ENCODE data around the gene RANBP2.

RANBP2 gene

GRCh38 chr2:108809936-108810335 lies 90.7 kb downstream of the RANBP2 start:
- peaks cover 4% of the 10 kb centered on the region for H3K9me3 ChIP-seq (ENCODE audit: control insufficient read depth, low read length)
- peaks cover 50% of the 10 kb centered on the region for H3K36me3 ChIP-seq (ENCODE audit: control insufficient read depth, insufficient read depth, low read length)
- 92 to 98% methylated on average over 3 of the region's 3 CpGs for WGBS, 2 experiments
- no peaks in the 10 kb centered on the region for H3K27me3 ChIP-seq (ENCODE audit: control insufficient read depth, insufficient read depth, low read length, poor library complexity, severe bottlenecking)
- no peak overlapping the region for H3K4me3 ChIP-seq (ENCODE audit: insufficient read depth, low read depth, low read length)
- no peaks in the 10 kb centered on the region for H3K4me1 ChIP-seq (ENCODE audit: control insufficient read depth, insufficient read depth, low read length)
- H3K27ac ChIP-seq (ENCODE audit: insufficient read depth, low read depth, low read length, poor library complexity, severe bottlenecking), result no peak overlapping the region

- H3K9me3 ChIP-seq (ENCODE audit: control insufficient read depth, low read length), result peaks cover 4% of the 10 kb centered on the region
- WGBS, 2 experiments, result 95 to 96% methylated on average over 4 of the region's 4 CpGs
- H3K27me3 ChIP-seq (ENCODE audit: control insufficient read depth, insufficient read depth, low read length, poor library complexity, severe bottlenecking), result no peaks in the 10 kb centered on the region
- H3K4me3 ChIP-seq (ENCODE audit: insufficient read depth, low read depth, low read length), result no peak overlapping the region
- H3K4me1 ChIP-seq (ENCODE audit: control insufficient read depth, insufficient read depth, low read length), result no peaks in the 10 kb centered on the region
- peaks cover 43% of the 10 kb centered on the region for H3K36me3 ChIP-seq (ENCODE audit: control insufficient read depth, insufficient read depth, low read length)
- H3K27ac ChIP-seq (ENCODE audit: insufficient read depth, low read depth, low read length, poor library complexity, severe bottlenecking), result no peak overlapping the region
Measured at GRCh38 chr2:108810993-108811957, 92.0 kb downstream of the RANBP2 start.

DNA sequence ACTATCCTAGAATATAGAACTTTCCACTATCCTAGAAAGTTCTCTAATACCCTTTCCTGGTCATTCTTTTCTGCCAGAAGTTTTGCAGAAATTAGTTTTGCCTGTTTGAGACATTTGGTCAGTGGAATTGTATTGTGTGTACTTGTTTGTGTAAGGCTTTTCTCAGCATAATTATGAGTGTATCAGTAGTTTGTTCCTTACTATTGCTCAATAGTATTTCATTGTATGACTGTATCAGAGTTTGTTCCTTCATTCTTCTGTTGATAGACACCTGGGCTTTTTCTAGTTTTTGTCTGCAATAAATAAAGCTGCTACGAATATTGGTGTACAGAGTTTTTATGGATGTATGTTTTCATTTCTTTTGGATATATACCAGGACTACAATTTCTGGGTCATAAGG lies 94.5 kb downstream of the RANBP2 start:
- no peaks in the 10 kb centered on the region for H3K4me1 ChIP-seq (ENCODE audit: control insufficient read depth, insufficient read depth, low read length)
- H3K36me3 ChIP-seq (ENCODE audit: control insufficient read depth, insufficient read depth, low read length), result peaks cover 36% of the 10 kb centered on the region
- WGBS, 2 experiments, result 88 to 100% methylated on average over 1 of the region's 1 CpG
- no peaks in the 10 kb centered on the region for H3K27me3 ChIP-seq (ENCODE audit: control insufficient read depth, insufficient read depth, low read length, poor library complexity, severe bottlenecking)
- no peak overlapping the region for H3K27ac ChIP-seq (ENCODE audit: insufficient read depth, low read depth, low read length, poor library complexity, severe bottlenecking)
- H3K9me3 ChIP-seq (ENCODE audit: control insufficient read depth, low read length), result peaks cover 4% of the 10 kb centered on the region
- no peak overlapping the region for H3K4me3 ChIP-seq (ENCODE audit: insufficient read depth, low read depth, low read length)

GRCh38 chr2:108820482-108820881 lies 101.2 kb downstream of the RANBP2 start:
- 95 to 97% methylated on average over 2 of the region's 2 CpGs for WGBS, 2 experiments

DNA sequence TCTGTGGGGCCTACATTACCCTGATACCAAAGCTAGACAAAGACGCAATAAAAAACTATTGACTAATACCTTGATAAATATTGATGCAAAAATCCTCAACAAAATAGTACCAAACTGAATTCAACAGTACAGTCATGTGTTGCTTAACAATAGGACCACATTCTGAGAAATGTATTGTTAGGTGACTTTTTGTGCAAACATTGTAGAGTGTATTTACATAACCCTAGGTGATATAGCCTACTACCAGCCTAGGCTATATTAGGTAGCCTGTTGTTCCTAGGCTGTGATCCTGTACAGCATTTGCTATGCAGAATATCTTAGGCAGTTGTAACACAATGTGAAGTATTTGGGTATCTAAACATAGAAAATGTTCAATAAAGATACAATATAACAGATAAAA lies 104.0 kb downstream of the RANBP2 start:
- no peaks in the 10 kb centered on the region for H3K27me3 ChIP-seq (ENCODE audit: control insufficient read depth, insufficient read depth, low read length, poor library complexity, severe bottlenecking)
- no peak overlapping the region for H3K27ac ChIP-seq (ENCODE audit: insufficient read depth, low read depth, low read length, poor library complexity, severe bottlenecking)
- no peak overlapping the region for H3K4me3 ChIP-seq (ENCODE audit: insufficient read depth, low read depth, low read length)
- 93% methylated on average over 1 of the region's 1 CpG; no CpG with 5 or more reads in 1 of the 2 experiments for WGBS, 2 experiments
- no peaks in the 10 kb centered on the region for H3K4me1 ChIP-seq (ENCODE audit: control insufficient read depth, insufficient read depth, low read length)
- no peaks in the 10 kb centered on the region for H3K9me3 ChIP-seq (ENCODE audit: control insufficient read depth, low read length)
- peaks cover 22% of the 10 kb centered on the region for H3K36me3 ChIP-seq (ENCODE audit: control insufficient read depth, insufficient read depth, low read length)

More at GRCh38 chr2:108820482-108820881, 101.2 kb downstream of the RANBP2 start:
- Histone ChIP-seq H3K27me3 (ENCODE audit: control insufficient read depth, insufficient read depth, low read length, poor library complexity, severe bottlenecking) (no peaks in the 10 kb centered on the region), H3K27ac (ENCODE audit: insufficient read depth, low read depth, low read length, poor library complexity, severe bottlenecking) (no peak overlapping the region), H3K4me3 (ENCODE audit: insufficient read depth, low read depth, low read length) (no peak overlapping the region), H3K4me1 (ENCODE audit: control insufficient read depth, insufficient read depth, low read length) (no peaks in the 10 kb centered on the region), H3K36me3 (ENCODE audit: control insufficient read depth, insufficient read depth, low read length) (peaks cover 34% of the 10 kb centered on the region), H3K9me3 (ENCODE audit: control insufficient read depth, low read length) (no peaks in the 10 kb centered on the region)

DNA sequence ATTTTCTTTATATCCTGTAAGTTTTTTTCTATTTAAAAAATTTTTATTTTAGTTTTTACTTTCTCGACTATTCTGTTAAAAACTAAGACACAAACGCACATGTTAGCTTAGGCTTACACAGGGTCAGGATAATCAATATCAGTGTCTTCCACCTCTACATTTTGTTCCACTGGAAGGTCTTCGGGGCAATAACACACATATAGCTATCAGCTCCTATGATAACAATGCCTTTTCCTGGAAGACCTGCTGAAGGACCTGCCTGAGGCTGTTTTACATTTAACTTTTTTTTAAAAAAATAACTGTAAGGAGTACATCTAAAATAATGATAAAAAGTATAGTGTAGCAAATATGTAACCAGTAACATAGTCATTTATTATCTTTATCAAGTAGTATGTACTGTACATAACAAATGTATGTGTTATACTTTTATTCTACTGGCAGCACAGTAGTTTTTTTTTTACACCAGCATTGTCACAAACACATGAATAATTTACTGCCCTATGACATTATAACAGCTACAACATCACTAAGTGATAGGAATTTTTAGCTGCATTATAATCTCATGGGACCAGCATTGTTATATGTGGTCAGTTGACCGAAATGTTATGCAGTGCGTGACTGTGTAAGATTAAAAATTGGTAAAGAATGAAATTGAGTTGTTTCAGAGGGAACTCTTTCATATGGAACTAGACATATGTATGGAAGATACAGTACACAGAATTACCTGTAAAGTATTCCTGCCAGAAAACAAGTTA lies 105.2 kb downstream of the RANBP2 start:
- 93% methylated on average over 5 of the region's 5 CpGs for WGBS, 2 experiments
- H3K36me3 ChIP-seq (ENCODE audit: control insufficient read depth, insufficient read depth, low read length), result peaks cover 17% of the 10 kb centered on the region
- H3K27ac ChIP-seq (ENCODE audit: insufficient read depth, low read depth, low read length, poor library complexity, severe bottlenecking), result no peak overlapping the region
- H3K27me3 ChIP-seq (ENCODE audit: control insufficient read depth, insufficient read depth, low read length, poor library complexity, severe bottlenecking), result no peaks in the 10 kb centered on the region
- no peaks in the 10 kb centered on the region for H3K4me1 ChIP-seq (ENCODE audit: control insufficient read depth, insufficient read depth, low read length)
- no peak overlapping the region for H3K4me3 ChIP-seq (ENCODE audit: insufficient read depth, low read depth, low read length)
- H3K9me3 ChIP-seq (ENCODE audit: control insufficient read depth, low read length), result no peaks in the 10 kb centered on the region

DNA sequence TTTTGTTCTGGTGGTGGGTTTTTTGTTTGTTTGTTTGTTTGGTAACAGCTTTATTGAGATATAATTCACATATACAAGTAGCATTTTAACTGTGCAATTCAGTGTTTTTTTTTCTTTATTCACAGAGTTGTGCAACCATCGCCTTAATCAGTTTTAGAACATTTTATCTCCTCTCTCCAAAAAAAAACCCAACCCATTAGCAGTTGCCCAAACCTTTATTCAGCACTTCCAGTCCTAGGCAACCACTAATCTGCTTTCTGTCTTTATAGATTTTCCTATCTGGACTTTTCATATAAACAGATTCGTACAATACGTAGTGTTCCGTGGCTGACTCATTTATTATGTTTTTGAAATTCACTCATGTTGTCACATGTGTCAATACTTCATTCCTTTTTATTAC lies 106.0 kb downstream of the RANBP2 start:
- Histone ChIP-seq H3K27me3 (ENCODE audit: control insufficient read depth, insufficient read depth, low read length, poor library complexity, severe bottlenecking) (no peaks in the 10 kb centered on the region), H3K27ac (ENCODE audit: insufficient read depth, low read depth, low read length, poor library complexity, severe bottlenecking) (no peak overlapping the region), H3K4me3 (ENCODE audit: insufficient read depth, low read depth, low read length) (no peak overlapping the region), H3K4me1 (ENCODE audit: control insufficient read depth, insufficient read depth, low read length) (no peaks in the 10 kb centered on the region), H3K36me3 (ENCODE audit: control insufficient read depth, insufficient read depth, low read length) (peaks cover 9% of the 10 kb centered on the region), H3K9me3 (ENCODE audit: control insufficient read depth, low read length) (no peaks in the 10 kb centered on the region)
- 64 to 74% methylated on average over 3 to 4 of the region's 4 CpGs for WGBS, 2 experiments

GRCh38 chr2:108825736-108826135 lies 106.5 kb downstream of the RANBP2 start:
- Histone ChIP-seq H3K4me3 (ENCODE audit: insufficient read depth, low read depth, low read length) (no peak overlapping the region), H3K4me1 (ENCODE audit: control insufficient read depth, insufficient read depth, low read length) (no peaks in the 10 kb centered on the region), H3K27ac (ENCODE audit: insufficient read depth, low read depth, low read length, poor library complexity, severe bottlenecking) (no peak overlapping the region), H3K9me3 (ENCODE audit: control insufficient read depth, low read length) (no peaks in the 10 kb centered on the region), H3K36me3 (ENCODE audit: control insufficient read depth, insufficient read depth, low read length) (peaks cover 6% of the 10 kb centered on the region), H3K27me3 (ENCODE audit: control insufficient read depth, insufficient read depth, low read length, poor library complexity, severe bottlenecking) (no peaks in the 10 kb centered on the region)
- WGBS, 2 experiments, result 93 to 94% methylated on average over 3 of the region's 3 CpGs

GRCh38 chr2:108829578-108830310 lies 110.5 kb downstream of the RANBP2 start:
- Histone ChIP-seq H3K4me1 (ENCODE audit: control insufficient read depth, insufficient read depth, low read length) (no peaks in the 10 kb centered on the region), H3K27ac (ENCODE audit: insufficient read depth, low read depth, low read length, poor library complexity, severe bottlenecking) (no peak overlapping the region), H3K9me3 (ENCODE audit: control insufficient read depth, low read length) (no peaks in the 10 kb centered on the region), H3K36me3 (ENCODE audit: control insufficient read depth, insufficient read depth, low read length) (peaks cover 3% of the 10 kb centered on the region), H3K4me3 (ENCODE audit: insufficient read depth, low read depth, low read length) (no peak overlapping the region), H3K27me3 (ENCODE audit: control insufficient read depth, insufficient read depth, low read length, poor library complexity, severe bottlenecking) (no peaks in the 10 kb centered on the region)
- 95% methylated on average over 3 to 4 of the region's 4 CpGs for WGBS, 2 experiments

- Histone ChIP-seq H3K27ac (ENCODE audit: insufficient read depth, low read depth, low read length, poor library complexity, severe bottlenecking) (no peak overlapping the region), H3K36me3 (ENCODE audit: control insufficient read depth, insufficient read depth, low read length) (no peaks in the 10 kb centered on the region), H3K4me3 (ENCODE audit: insufficient read depth, low read depth, low read length) (no peak overlapping the region), H3K9me3 (ENCODE audit: control insufficient read depth, low read length) (peaks cover 6% of the 10 kb centered on the region), H3K4me1 (ENCODE audit: control insufficient read depth, insufficient read depth, low read length) (no peaks in the 10 kb centered on the region), H3K27me3 (ENCODE audit: control insufficient read depth, insufficient read depth, low read length, poor library complexity, severe bottlenecking) (no peaks in the 10 kb centered on the region)
Measured at GRCh38 chr2:108833219-108833618, 113.9 kb downstream of the RANBP2 start.
